Measurements from ENCODE around the gene WDR13. TPM values are rescaled to one million over a fixed set of nuclear protein-coding genes. Genes with fewer than 3 reads are reported as not detected.
"Not testable (repeated sequence)": the region's sequence is repeated elsewhere in the genome, so short reads cannot be mapped to it uniquely, and the experiment has no call there.

Gene WDR13
- total RNA-seq, 4 donors from 2014 or later: 95.1 to 218 (median 107) TPM

- no peaks in the 10 kb centered on the region for H3K27me3 ChIP-seq
- DNase-seq: no peak
- no peak overlapping the region for H3K27ac ChIP-seq
- peaks cover 0 to 3% (median 0%) of the 10 kb centered on the region in 4 donors for H3K4me1 ChIP-seq
- TF ChIP-seq CTCF (IDR thresholded peaks at IDR 0.05) (no peak), POLR2A (IDR thresholded peaks at IDR 0.05) (no peak)
- H3K4me3 ChIP-seq: no peak overlapping the region
- no peaks in the 10 kb centered on the region for H3K36me3 ChIP-seq
- no peaks in the 10 kb centered on the region for H3K9me3 ChIP-seq
Observed at GRCh38 chrX:48649102-48649501, 51.8 kb downstream of the WDR13 start.

GRCh38 chrX:48652055-48652579 lies 54.8 kb downstream of the WDR13 start:
- not testable (repeated sequence) for DNase-seq, H3K27me3 ChIP-seq, H3K36me3 ChIP-seq, H3K4me1 ChIP-seq, H3K27ac ChIP-seq, H3K4me3 ChIP-seq, H3K9me3 ChIP-seq

GRCh38 chrX:48654746-48655145 lies 57.5 kb downstream of the WDR13 start:
- H3K4me3 ChIP-seq, H3K27ac ChIP-seq, H3K4me1 ChIP-seq, H3K9me3 ChIP-seq, H3K36me3 ChIP-seq, H3K27me3 ChIP-seq, DNase-seq: not testable (repeated sequence)

Small RNA genes lying within 50 kb of the gene (small RNA-seq; reads per million reads assigned to genes)
- gene MRPL32P1: 0 reads per million in 2 donors

Other genes starting within 250 kb of the WDR13 start
- not detected for gene SSX3, start 240.8 kb upstream of the WDR13 start, total RNA-seq
- gene SSX4, start 214.0 kb upstream of the WDR13 start, total RNA-seq: not detected
- not detected for gene SSX4B, start 185.5 kb upstream of the WDR13 start, total RNA-seq
- gene SLC38A5, start 127.2 kb upstream of the WDR13 start, total RNA-seq: 10 to 100 TPM in 3 of 4 donors, 1 to 10 TPM in 1; 9.1 to 26.4 (median 10.9) TPM
- 10 to 100 TPM; 12.5 to 67.7 (median 26.4) TPM for gene FTSJ1, start 121.3 kb upstream of the WDR13 start, total RNA-seq
- 10 to 100 TPM in 1 of 4 donors, 1 to 10 TPM in 3; 3.7 to 11.4 (median 5.2) TPM for gene PORCN, start 88.5 kb upstream of the WDR13 start, total RNA-seq
- 100 to 1,000 TPM in 3 of 4 donors, 10 to 100 TPM in 1; 47.0 to 189 (median 134) TPM for gene EBP, start 75.7 kb upstream of the WDR13 start, total RNA-seq
- gene TBC1D25, start 57.8 kb upstream of the WDR13 start, total RNA-seq: 10 to 100 TPM in 2 of 4 donors, 1 to 10 TPM in 2; 9.3 to 14.9 (median 11.3) TPM
- gene RBM3, start 23.0 kb upstream of the WDR13 start, total RNA-seq: 100 to 1,000 TPM; 118 to 178 (median 151) TPM
- gene WAS, start 86.3 kb downstream of the WDR13 start, total RNA-seq: 10 to 100 TPM in 1 of 4 donors, 1 to 10 TPM in 3; 3.5 to 45.4 (median 7.6) TPM
- 1 to 10 TPM; 2.5 to 7.4 (median 4.2) TPM for gene SUV39H1, start 99.2 kb downstream of the WDR13 start, total RNA-seq
- 10 to 100 TPM in 2 of 4 donors, not detected in 2; 15.2 to 15.3 TPM for gene GLOD5, start 164.3 kb downstream of the WDR13 start, total RNA-seq
- not detected for gene GATA1, start 189.1 kb downstream of the WDR13 start, total RNA-seq
- gene HDAC6, start 204.6 kb downstream of the WDR13 start, total RNA-seq: 100 to 1,000 TPM; 102 to 156 (median 134) TPM
- not detected for gene ERAS, start 229.0 kb downstream of the WDR13 start, total RNA-seq
- 10 to 100 TPM in 3 of 4 donors, not detected in 1; 19.0 to 49.2 (median 33.5) TPM for gene PCSK1N, start 238.1 kb downstream of the WDR13 start, total RNA-seq